Dermis blood vessel endothelial cell (primary cell): ENCODE results near the gene LY6G6F. TPM values are rescaled to one million over a fixed set of nuclear protein-coding genes. Genes with fewer than 3 reads are reported as not detected.
A peak's percentile ranks its signal among the peaks of the same experiment; 100 is the strongest.

ENCODE experiments used
- DNase-seq: peaks from one replicate; pipeline ENCODE4 v3.0.0; 2010
- total RNA-seq: library from RNA; depleted of rRNA; stranded (reverse); fragments of >200 nt; gene quantifications from 2 replicates; pipeline ENCODE4 v1.2.3, GENCODE V29; 2014

The LY6G6F gene
- total RNA-seq, result not detected in 2 replicates

GRCh38 chr6:31706599-31706998, at the start of gene LY6G6F:
TSS of gene LY6G6F (plus strand) at chr6:31706866. CDS start at chr6:31706907, 41 bp downstream.
- DNase-seq, result no peak

- no peak for DNase-seq
Measured at GRCh38 chr6:31657406-31658157, 49.1 kb upstream of the LY6G6F start.

GRCh38 chr6:31658158-31658688, 48.4 kb upstream of the LY6G6F start:
- no peak for DNase-seq

GRCh38 chr6:31658983-31659648, 47.5 kb upstream of the LY6G6F start:
- DNase-seq, result no peak

- peak; percentile 50 for DNase-seq
Measured at GRCh38 chr6:31659649-31660380, 46.9 kb upstream of the LY6G6F start.

GRCh38 chr6:31660381-31661261, 46.0 kb upstream of the LY6G6F start, which contains the start of gene C6orf47:
TSS of gene C6orf47 (minus strand) at chr6:31660778. CDS start at chr6:31659947, 831 bp downstream.
- DNase-seq, result peak; percentile 90

- no peak for DNase-seq
Measured at GRCh38 chr6:31661262-31662123, 45.2 kb upstream of the LY6G6F start.

- DNase-seq, result no peak
Measured at GRCh38 chr6:31662124-31662723, 44.4 kb upstream of the LY6G6F start.

GRCh38 chr6:31663126-31663960, 43.3 kb upstream of the LY6G6F start:
- DNase-seq, result no peak

GRCh38 chr6:31663961-31664789, 42.5 kb upstream of the LY6G6F start:
- peak; percentile 75 for DNase-seq

- peak; percentile 97 for DNase-seq
Measured at GRCh38 chr6:31664790-31665500, 41.7 kb upstream of the LY6G6F start, which contains the start of gene GPANK1. TSS of gene GPANK1 (minus strand) at chr6:31664997. CDS start at chr6:31664478, 519 bp downstream.

GRCh38 chr6:31665501-31666336, 40.9 kb upstream of the LY6G6F start, which contains the start of gene CSNK2B:
TSS of gene CSNK2B (plus strand) at chr6:31666080. CDS start at chr6:31666832, 752 bp downstream.
- DNase-seq, result peak; percentile 98

- no peak for DNase-seq
Measured at GRCh38 chr6:31666337-31666965, 40.2 kb upstream of the LY6G6F start.

- DNase-seq, result no peak
Measured at GRCh38 chr6:31669676-31670075, 37.0 kb upstream of the LY6G6F start, which contains the start of gene LY6G5B. TSS of gene LY6G5B (plus strand) at chr6:31669976. CDS start at chr6:31670951, 975 bp downstream.

- DNase-seq, result no peak
Measured at GRCh38 chr6:31676322-31676903, 30.3 kb upstream of the LY6G6F start.

GRCh38 chr6:31676904-31677303, 29.8 kb upstream of the LY6G6F start:
- no peak for DNase-seq
